H1 (cell line): ENCODE results near the gene ZBTB42.

Source experiments
- CTCF ChIP-seq, 3 experiments: IDR thresholded peaks; 1 replicate in 2 of 3; 2 replicates in 1 of 3; pipeline versions ENCODE4 v1.5.1 to v1.6.1; 2011; ENCODE audit warnings: low read length in 3 of 3, mild to moderate bottlenecking in 3 of 3, inconsistent platforms in 2 of 3, low read depth in 1 of 3, moderate library complexity in 1 of 3; ENCODE audit not compliant: insufficient read depth in 1 of 3; ENCODE audit errors: control extremely low read depth in 1 of 3
- JUND ChIP-seq: IDR thresholded peaks from 2 replicates; pipeline ENCODE4 v1.6.1; 2011; ENCODE audit warnings: mild to moderate bottlenecking, improper control_type of control experiment, low read length
- KDM1A ChIP-seq: fragments of 200-600, 300-600 bp; sonication (generic); IDR thresholded peaks from 2 replicates; pipeline ENCODE4 v1.7.1; 2016; ENCODE audit warnings: mild to moderate bottlenecking, low read length, borderline replicate concordance
- POLR2AphosphoS5 ChIP-seq: IDR thresholded peaks from 2 replicates; pipeline ENCODE4 v1.6.1; 2011; ENCODE audit warnings: low read depth, low read length
- RNF2 ChIP-seq: fragments of 200-900, 300-1000 bp; sonication (generic); IDR thresholded peaks from 2 replicates; pipeline ENCODE4 v1.7.1; 2016; ENCODE audit warnings: borderline replicate concordance, low read depth, mild to moderate bottlenecking, antibody characterized with exemption, low read length; ENCODE audit not compliant: poor library complexity, severe bottlenecking; ENCODE audit errors: missing control alignments

GRCh38 chr14:104786091-104786586 lies 14.8 kb upstream of the ZBTB42 start:
- no peak for TF ChIP-seq JUND
- no peak for TF ChIP-seq CTCF (IDR thresholded peaks at IDR 0.05; ENCODE audit: control extremely low read depth in 1 of 3, insufficient read depth in 1 of 3, low read depth in 1 of 3, low read length in 3 of 3)
- TF ChIP-seq POLR2AphosphoS5: no peak
- TF ChIP-seq RNF2: no peak
- TF ChIP-seq KDM1A: no peak
